HCT116 (cell line): ENCODE data around the gene SUPT4H1. TPM values are rescaled to one million over a fixed set of nuclear protein-coding genes. Genes with fewer than 3 reads are reported as not detected.

Experiments used
- ATAC-seq: fragments of 200-7000 bp; cut with Tn5 transposase; 2 replicates; pipeline ENCODE4 v1.9.1; 2020; ENCODE audit warnings: mild to moderate bottlenecking, moderate library complexity
- BruUV-seq: library from RNA; stranded (reverse); fragments of 400-500 nt; replicated peaks from 2 replicates; lab custom pipeline; 2021; lab: Mats Ljungman, UMichigan
- CTCF ChIA-PET: fragments of 300-600 bp; sonication (Branson Sonifier 250); formaldehyde crosslinking; loops from one replicate; lab custom pipeline; 2021; ENCODE audit warnings: antibody characterized with exemption; lab: Charles Lee
- POLR2A ChIA-PET: fragments of 300-600, 350-600 bp; sonication (Branson Sonifier 250); formaldehyde crosslinking; loops from one replicate; lab custom pipeline; 2021; ENCODE audit warnings: antibody characterized with exemption; lab: Charles Lee
- RAD21 ChIA-PET, 2 experiments: fragments of 300-600 bp; sonication (Branson Sonifier 250); formaldehyde crosslinking; loops; one replicate each; lab custom pipeline; 2023; ENCODE audit warnings: low total read pairs in 2 of 2; ENCODE audit not compliant: uncharacterized antibody in 2 of 2, unreplicated experiment in 2 of 2, low non-redundant PET in 1 of 2; lab: Charles Lee
- DNase-seq: peaks from one replicate; pipeline ENCODE4 v3.0.0-alpha.2; 2010; ENCODE audit warnings: low read depth, low spot score
- H2AFZ ChIP-seq: fragments of 200-600 bp; shearing (Covaris generic), sonication (generic); 2 replicates; pipeline ENCODE4 v1.6.1; 2017; ENCODE audit warnings: low read depth, mixed run types, mixed read lengths, antibody characterized with exemption, low read length; ENCODE audit not compliant: poor library complexity, severe bottlenecking
- H3K27ac ChIP-seq: 2 replicates; pipeline ENCODE4 v1.5.1; 2012; ENCODE audit warnings: low read depth, low read length
- H3K27me3 ChIP-seq: fragments of 200-600 bp; sonication (generic); 2 replicates; pipeline ENCODE4 v1.6.1; 2016; ENCODE audit warnings: mixed run types, low read length, mixed read lengths; ENCODE audit not compliant: insufficient read depth
- H3K36me3 ChIP-seq, 2 experiments: fragments of 200-500 bp in 1 of 2; fragments of 200-600 bp in 1 of 2; sonication (Bioruptor generic) in 1 of 2; sonication (generic) in 1 of 2; 2 replicates each; pipeline versions ENCODE4 v1.5.1 to v1.6.1; 2014 to 2016; ENCODE audit warnings: low read length in 2 of 2, inconsistent platforms in 1 of 2, mixed read lengths in 1 of 2, mixed run types in 1 of 2; ENCODE audit not compliant: insufficient read depth in 2 of 2, control insufficient read depth in 1 of 2
- H3K4me1 ChIP-seq, 2 experiments: fragments of 200-600 bp in 1 of 2; sonication (generic) in 1 of 2; 2 replicates each; pipeline versions ENCODE4 v1.5.1 to v1.6.1; 2012 to 2017; ENCODE audit warnings: low read length in 2 of 2, inconsistent platforms in 1 of 2, mild to moderate bottlenecking in 1 of 2, mixed read lengths in 1 of 2, mixed run types in 1 of 2, moderate library complexity in 1 of 2; ENCODE audit not compliant: insufficient read depth in 2 of 2, control insufficient read depth in 1 of 2
- H3K4me2 ChIP-seq: fragments of 200-600 bp; sonication (generic); 2 replicates; pipeline ENCODE4 v1.6.1; 2017; ENCODE audit warnings: mixed run types, low read length, mixed read lengths
- H3K4me3 ChIP-seq, 2 experiments: fragments of 200-600 bp in 1 of 2; sonication (generic) in 1 of 2; replicated peaks in 1 of 2; 2 replicates each; pipeline ENCODE4 v1.5.1; 2011 to 2016; ENCODE audit warnings: low read length in 2 of 2, control low read depth in 1 of 2, low read depth in 1 of 2, mild to moderate bottlenecking in 1 of 2, mixed read lengths in 1 of 2, mixed run types in 1 of 2
- H3K79me2 ChIP-seq: fragments of 200-600 bp; sonication (generic); 2 replicates; pipeline ENCODE4 v1.6.1; 2017; ENCODE audit warnings: mild to moderate bottlenecking, mixed run types, low read length, moderate library complexity, mixed read lengths; ENCODE audit not compliant: insufficient read depth
- H3K9ac ChIP-seq: fragments of 200-600 bp; sonication (generic); 2 replicates; pipeline ENCODE4 v1.6.1; 2016; ENCODE audit warnings: low read length, mixed read lengths
- H3K9me2 ChIP-seq: fragments of 200-600 bp; sonication (generic), shearing (Covaris generic); 2 replicates; pipeline ENCODE4 v1.6.1; 2017; ENCODE audit warnings: mixed run types, mild to moderate bottlenecking, moderate library complexity; ENCODE audit not compliant: insufficient read depth
- H3K9me3 ChIP-seq, 2 experiments: fragments of 200-500 bp in 1 of 2; fragments of 200-600 bp in 1 of 2; sonication (Bioruptor generic) in 1 of 2; sonication (generic) in 1 of 2; 2 replicates each; pipeline ENCODE4 v1.6.1; 2014 to 2017; ENCODE audit warnings: low read length in 2 of 2, mixed read lengths in 2 of 2, inconsistent platforms in 1 of 2, low read depth in 1 of 2, mild to moderate bottlenecking in 1 of 2, mixed run types in 1 of 2, moderate library complexity in 1 of 2; ENCODE audit not compliant: control insufficient read depth in 1 of 2, insufficient read depth in 1 of 2
- H4K20me1 ChIP-seq: fragments of 200-600 bp; sonication (generic), shearing (Covaris generic); 2 replicates; pipeline ENCODE4 v1.6.1; 2017; ENCODE audit warnings: mixed run types, mild to moderate bottlenecking, moderate library complexity; ENCODE audit not compliant: insufficient read depth
- CBX3 ChIP-seq: IDR thresholded peaks from 2 replicates; pipeline ENCODE4 v1.6.1; 2012; ENCODE audit warnings: low read depth
- CEBPB ChIP-seq: IDR thresholded peaks from 2 replicates; pipeline ENCODE4 v1.6.1; 2012; ENCODE audit warnings: low read depth
- EGR1 ChIP-seq: IDR thresholded peaks from 2 replicates; pipeline ENCODE4 v1.6.1; 2012; ENCODE audit warnings: low read depth
- ELF1 ChIP-seq: IDR thresholded peaks from 2 replicates; pipeline ENCODE4 v1.6.1; 2012; ENCODE audit warnings: low read depth, borderline replicate concordance
- EZH2 ChIP-seq: fragments of 200-600 bp; sonication (generic); IDR thresholded peaks from 2 replicates; pipeline ENCODE4 v1.6.1; 2017; ENCODE audit warnings: antibody characterized with exemption, mixed run types
- EZH2phosphoT487 ChIP-seq: fragments of 200-600 bp; IDR thresholded peaks from 2 replicates; pipeline ENCODE4 v1.6.1; 2018; ENCODE audit warnings: antibody characterized with exemption, borderline replicate concordance
- JUND ChIP-seq: IDR thresholded peaks from 2 replicates; pipeline ENCODE4 v1.6.1; 2012
- POLR2A ChIP-seq: IDR thresholded peaks from 2 replicates; pipeline ENCODE4 v1.7.0; 2011; ENCODE audit warnings: borderline replicate concordance; ENCODE audit not compliant: insufficient read depth, insufficient read length; ENCODE audit errors: extremely low read depth
- POLR2AphosphoS5 ChIP-seq: IDR thresholded peaks from 2 replicates; pipeline ENCODE4 v1.6.1; 2011; ENCODE audit warnings: mild to moderate bottlenecking, low read depth, low read length, moderate library complexity
- RAD21 ChIP-seq: IDR thresholded peaks from 2 replicates; pipeline ENCODE4 v1.6.1; 2012; ENCODE audit warnings: low read depth, mild to moderate bottlenecking
- SIN3A ChIP-seq: IDR thresholded peaks from 2 replicates; pipeline ENCODE4 v1.6.1; 2012; ENCODE audit warnings: low read depth
- SRF ChIP-seq: IDR thresholded peaks from 2 replicates; pipeline ENCODE4 v1.6.1; 2012; ENCODE audit warnings: low read depth
- TCF7L2 ChIP-seq: IDR thresholded peaks from 2 replicates; pipeline ENCODE4 v1.7.0; 2011; ENCODE audit warnings: borderline replicate concordance, inconsistent platforms; ENCODE audit not compliant: insufficient read depth, insufficient read length; ENCODE audit errors: extremely low read depth
- ZFX ChIP-seq: fragments of 450-650 bp; IDR thresholded peaks from 2 replicates; pipeline ENCODE4 v1.6.1; 2017
- ZNF274 ChIP-seq: fragments of 200-500 bp; sonication (Bioruptor generic); IDR thresholded peaks from 2 replicates; pipeline ENCODE4 v1.6.1; 2014; ENCODE audit warnings: mild to moderate bottlenecking, low read depth, low read length, inconsistent platforms
- intact Hi-C: fragments of 100-400 bp; cut with micrococcal nuclease; formaldehyde crosslinking; loops from 2 replicates; pipeline ENCODE4 v1.10.0; 2022
- total RNA-seq: library from RNA; stranded (reverse); gene quantifications from one replicate; pipeline ENCODE4 v1.2.1, GENCODE V29; 2021; ENCODE audit not compliant: unreplicated experiment
- TF ChIP-seq, protein P1 (sequence below): IDR thresholded peaks from 2 replicates; pipeline ENCODE4 v1.6.1; 2012
- TF ChIP-seq, protein P2 (sequence below): IDR thresholded peaks from 2 replicates; pipeline ENCODE4 v1.6.1; 2012; ENCODE audit warnings: low read depth
- TF ChIP-seq, protein P3 (sequence below), 3 experiments: fragments of 200-600 bp in 1 of 3; sonication (generic) in 1 of 3; IDR thresholded peaks in 2 of 3; conservative IDR thresholded peaks in 1 of 3; 2 replicates each; pipeline ENCODE4 v1.5.1; 2012 to 2017; ENCODE audit warnings: low read depth in 2 of 3, low read length in 2 of 3, antibody characterized with exemption in 1 of 3, borderline replicate concordance in 1 of 3, control low read depth in 1 of 3, mild to moderate bottlenecking in 1 of 3, mixed read lengths in 1 of 3, mixed run types in 1 of 3, moderate library complexity in 1 of 3; ENCODE audit not compliant: insufficient read depth in 1 of 3
- TF ChIP-seq, protein P4 (sequence below): IDR thresholded peaks from 2 replicates; pipeline ENCODE4 v1.6.1; 2011; ENCODE audit warnings: mild to moderate bottlenecking, low read length, moderate library complexity; ENCODE audit not compliant: insufficient replicate concordance; ENCODE audit errors: extremely low read depth
- TF ChIP-seq, protein P5 (sequence below): IDR thresholded peaks from 2 replicates; pipeline ENCODE4 v1.6.1; 2012

Gene SUPT4H1
- total RNA-seq, 1 experiment from 2014 or later: 118 TPM

DNA sequence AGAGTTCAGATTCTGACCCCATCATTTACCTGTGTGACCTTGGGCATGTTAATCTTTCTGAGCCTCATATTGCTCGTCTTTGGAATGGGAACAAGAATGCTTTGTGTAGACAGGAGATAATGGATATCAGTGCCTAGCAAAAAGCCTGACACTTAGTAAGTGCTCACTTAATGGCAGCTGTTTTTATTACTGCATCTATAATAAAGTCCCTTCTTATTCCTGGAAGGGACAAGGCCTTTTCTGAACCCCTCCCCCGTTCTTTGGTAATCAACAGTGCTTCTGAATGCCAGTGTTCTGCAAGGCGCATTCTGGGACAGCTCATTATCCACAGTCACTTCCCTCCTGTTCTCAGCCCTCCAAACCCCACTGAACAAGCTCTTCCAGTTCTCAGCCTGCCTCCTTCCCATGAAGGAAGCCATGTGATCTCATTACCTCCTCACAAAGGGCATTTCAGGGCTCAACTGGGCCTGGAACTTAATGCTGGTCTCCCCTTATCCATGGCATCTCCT, 25.1 kb upstream of the SUPT4H1 start:
- ChIA-PET RAD21 (no interaction called here), POLR2A (interaction anchor here (2.0 to 4.0 kb wide), 2 partner anchors 25 to 40 kb away, joined by 4 to 17 read pairs; partner anchors contain the start of genes RNF43 and SUPT4H1), CTCF (interaction anchor here (2.2 kb wide), 1 partner anchor 41 kb away, joined by 6 read pairs; the partner anchor contains the start of gene RNF43)
- DNase-seq (peak; percentile 49), ATAC-seq (peak; percentile 56)
- Histone ChIP-seq H3K9ac (0 out of 2 replicates have a peak overlapping the region, but pooled peaks have one; percentile 1), H3K9me2 (no peaks in the 10 kb centered on the region), H3K79me2 (peaks cover 89% of the 10 kb centered on the region), H3K9me3 (no peaks in the 10 kb centered on the region), H3K27ac (peak overlapping the region; percentile 23; the same call in 1 of the 2 replicates), H2AFZ (no peak overlapping the region), H3K4me3 (peak overlapping the region in 1 of 2 experiments; percentile 10; a peak in 1 of 4 replicates), H3K4me1 (peaks cover 62 to 63% of the 10 kb centered on the region in 2 experiments), H4K20me1 (no peaks in the 10 kb centered on the region), H3K4me2 (peak overlapping the region; percentile 44), H3K36me3 (peaks cover 0 to 12% of the 10 kb centered on the region in 2 experiments; a peak in 2 of 4 replicates), H3K27me3 (no peaks in the 10 kb centered on the region)
- BruUV-seq: no TSS peak
- intact Hi-C loops: no loop called here
- TF ChIP-seq, protein P1, sequence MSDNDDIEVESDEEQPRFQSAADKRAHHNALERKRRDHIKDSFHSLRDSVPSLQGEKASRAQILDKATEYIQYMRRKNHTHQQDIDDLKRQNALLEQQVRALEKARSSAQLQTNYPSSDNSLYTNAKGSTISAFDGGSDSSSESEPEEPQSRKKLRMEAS: peak; percentile 83
- TF ChIP-seq POLR2AphosphoS5 (no peak), CEBPB (peak; percentile 12; the same call in 1 of the 2 replicates), ZNF274 (no peak), EZH2 (no peak), TCF7L2 (no peak), ZFX (no peak), CBX3 (peak; percentile 49; the same call in 1 of the 2 replicates), EGR1 (no peak), ELF1 (no peak), POLR2A (no peak), JUND (no peak), RAD21 (0 out of 2 replicates have a peak, but pooled peaks have one; percentile 10), EZH2phosphoT487 (no peak), SIN3A (peak; percentile 10; the same call in 1 of the 2 replicates), SRF (no peak)
- TF ChIP-seq, protein P2, sequence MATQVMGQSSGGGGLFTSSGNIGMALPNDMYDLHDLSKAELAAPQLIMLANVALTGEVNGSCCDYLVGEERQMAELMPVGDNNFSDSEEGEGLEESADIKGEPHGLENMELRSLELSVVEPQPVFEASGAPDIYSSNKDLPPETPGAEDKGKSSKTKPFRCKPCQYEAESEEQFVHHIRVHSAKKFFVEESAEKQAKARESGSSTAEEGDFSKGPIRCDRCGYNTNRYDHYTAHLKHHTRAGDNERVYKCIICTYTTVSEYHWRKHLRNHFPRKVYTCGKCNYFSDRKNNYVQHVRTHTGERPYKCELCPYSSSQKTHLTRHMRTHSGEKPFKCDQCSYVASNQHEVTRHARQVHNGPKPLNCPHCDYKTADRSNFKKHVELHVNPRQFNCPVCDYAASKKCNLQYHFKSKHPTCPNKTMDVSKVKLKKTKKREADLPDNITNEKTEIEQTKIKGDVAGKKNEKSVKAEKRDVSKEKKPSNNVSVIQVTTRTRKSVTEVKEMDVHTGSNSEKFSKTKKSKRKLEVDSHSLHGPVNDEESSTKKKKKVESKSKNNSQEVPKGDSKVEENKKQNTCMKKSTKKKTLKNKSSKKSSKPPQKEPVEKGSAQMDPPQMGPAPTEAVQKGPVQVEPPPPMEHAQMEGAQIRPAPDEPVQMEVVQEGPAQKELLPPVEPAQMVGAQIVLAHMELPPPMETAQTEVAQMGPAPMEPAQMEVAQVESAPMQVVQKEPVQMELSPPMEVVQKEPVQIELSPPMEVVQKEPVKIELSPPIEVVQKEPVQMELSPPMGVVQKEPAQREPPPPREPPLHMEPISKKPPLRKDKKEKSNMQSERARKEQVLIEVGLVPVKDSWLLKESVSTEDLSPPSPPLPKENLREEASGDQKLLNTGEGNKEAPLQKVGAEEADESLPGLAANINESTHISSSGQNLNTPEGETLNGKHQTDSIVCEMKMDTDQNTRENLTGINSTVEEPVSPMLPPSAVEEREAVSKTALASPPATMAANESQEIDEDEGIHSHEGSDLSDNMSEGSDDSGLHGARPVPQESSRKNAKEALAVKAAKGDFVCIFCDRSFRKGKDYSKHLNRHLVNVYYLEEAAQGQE: no peak
- TF ChIP-seq, protein P3, sequence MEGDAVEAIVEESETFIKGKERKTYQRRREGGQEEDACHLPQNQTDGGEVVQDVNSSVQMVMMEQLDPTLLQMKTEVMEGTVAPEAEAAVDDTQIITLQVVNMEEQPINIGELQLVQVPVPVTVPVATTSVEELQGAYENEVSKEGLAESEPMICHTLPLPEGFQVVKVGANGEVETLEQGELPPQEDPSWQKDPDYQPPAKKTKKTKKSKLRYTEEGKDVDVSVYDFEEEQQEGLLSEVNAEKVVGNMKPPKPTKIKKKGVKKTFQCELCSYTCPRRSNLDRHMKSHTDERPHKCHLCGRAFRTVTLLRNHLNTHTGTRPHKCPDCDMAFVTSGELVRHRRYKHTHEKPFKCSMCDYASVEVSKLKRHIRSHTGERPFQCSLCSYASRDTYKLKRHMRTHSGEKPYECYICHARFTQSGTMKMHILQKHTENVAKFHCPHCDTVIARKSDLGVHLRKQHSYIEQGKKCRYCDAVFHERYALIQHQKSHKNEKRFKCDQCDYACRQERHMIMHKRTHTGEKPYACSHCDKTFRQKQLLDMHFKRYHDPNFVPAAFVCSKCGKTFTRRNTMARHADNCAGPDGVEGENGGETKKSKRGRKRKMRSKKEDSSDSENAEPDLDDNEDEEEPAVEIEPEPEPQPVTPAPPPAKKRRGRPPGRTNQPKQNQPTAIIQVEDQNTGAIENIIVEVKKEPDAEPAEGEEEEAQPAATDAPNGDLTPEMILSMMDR (IDR thresholded peaks at IDR 0.05 in 2 of 3, conservative IDR thresholded peaks at IDR 0.05 in 1 of 3; ENCODE audit: borderline replicate concordance in 1 of 3, insufficient read depth in 1 of 3, low read depth in 2 of 3, low read length in 2 of 3): no peak
- TF ChIP-seq, protein P4, sequence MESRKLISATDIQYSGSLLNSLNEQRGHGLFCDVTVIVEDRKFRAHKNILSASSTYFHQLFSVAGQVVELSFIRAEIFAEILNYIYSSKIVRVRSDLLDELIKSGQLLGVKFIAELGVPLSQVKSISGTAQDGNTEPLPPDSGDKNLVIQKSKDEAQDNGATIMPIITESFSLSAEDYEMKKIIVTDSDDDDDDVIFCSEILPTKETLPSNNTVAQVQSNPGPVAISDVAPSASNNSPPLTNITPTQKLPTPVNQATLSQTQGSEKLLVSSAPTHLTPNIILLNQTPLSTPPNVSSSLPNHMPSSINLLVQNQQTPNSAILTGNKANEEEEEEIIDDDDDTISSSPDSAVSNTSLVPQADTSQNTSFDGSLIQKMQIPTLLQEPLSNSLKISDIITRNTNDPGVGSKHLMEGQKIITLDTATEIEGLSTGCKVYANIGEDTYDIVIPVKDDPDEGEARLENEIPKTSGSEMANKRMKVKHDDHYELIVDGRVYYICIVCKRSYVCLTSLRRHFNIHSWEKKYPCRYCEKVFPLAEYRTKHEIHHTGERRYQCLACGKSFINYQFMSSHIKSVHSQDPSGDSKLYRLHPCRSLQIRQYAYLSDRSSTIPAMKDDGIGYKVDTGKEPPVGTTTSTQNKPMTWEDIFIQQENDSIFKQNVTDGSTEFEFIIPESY: no peak
- TF ChIP-seq, protein P5, sequence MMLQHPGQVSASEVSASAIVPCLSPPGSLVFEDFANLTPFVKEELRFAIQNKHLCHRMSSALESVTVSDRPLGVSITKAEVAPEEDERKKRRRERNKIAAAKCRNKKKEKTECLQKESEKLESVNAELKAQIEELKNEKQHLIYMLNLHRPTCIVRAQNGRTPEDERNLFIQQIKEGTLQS: no peak
